HTERT RPE-1 (cell line): ENCODE data around the gene SELENOH.

Experiments used
- in situ Hi-C: fragments of 300-500 bp; cut with MboI; formaldehyde crosslinking; loops from 4 replicates; pipeline ENCODE4 v1.14.3; 2020; ENCODE audit warnings: low sequenced_read_pairs

SELENOH gene

DNA sequence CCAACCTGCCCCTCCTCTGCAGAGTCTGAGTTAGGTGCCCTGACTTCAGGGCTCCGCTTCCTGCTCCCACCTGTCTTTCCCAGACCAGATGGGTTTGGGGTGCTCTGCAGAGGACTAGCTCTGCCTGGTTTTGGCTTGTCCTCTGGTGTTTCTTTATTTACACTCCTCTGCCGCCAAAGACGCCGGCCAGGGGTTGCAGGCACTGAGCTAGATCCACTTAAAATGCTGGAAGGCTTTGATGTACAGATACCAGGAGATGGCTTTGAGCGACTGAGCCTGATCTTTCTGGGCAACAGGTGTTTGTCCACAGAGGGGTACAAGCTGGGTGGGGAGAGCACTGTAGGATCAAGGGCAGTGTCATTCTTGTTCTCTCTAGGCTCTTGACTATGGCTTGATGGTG is 3.9 kb downstream of the SELENOH start:
- in situ Hi-C loops = no loop called here

DNA sequence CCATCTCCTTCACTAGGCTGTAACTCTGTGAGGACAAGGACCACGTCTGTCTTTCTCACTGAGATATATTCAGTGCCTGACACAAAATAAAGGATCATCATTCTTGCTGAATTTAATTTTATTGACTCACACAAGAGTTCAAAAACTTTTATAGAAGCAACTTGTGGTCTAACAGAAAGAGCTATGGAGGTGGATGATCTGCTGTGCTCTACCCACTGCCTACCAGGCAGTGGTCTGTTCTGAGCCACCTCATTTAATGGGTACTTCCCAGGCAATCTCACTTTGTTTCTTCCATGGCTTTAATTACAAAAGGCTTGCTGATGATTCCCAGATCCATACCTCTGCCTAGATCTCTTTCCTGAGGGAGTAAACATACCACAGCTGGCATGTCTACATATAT is 5.6 kb downstream of the SELENOH start:
- in situ Hi-C loops = no loop called here

DNA sequence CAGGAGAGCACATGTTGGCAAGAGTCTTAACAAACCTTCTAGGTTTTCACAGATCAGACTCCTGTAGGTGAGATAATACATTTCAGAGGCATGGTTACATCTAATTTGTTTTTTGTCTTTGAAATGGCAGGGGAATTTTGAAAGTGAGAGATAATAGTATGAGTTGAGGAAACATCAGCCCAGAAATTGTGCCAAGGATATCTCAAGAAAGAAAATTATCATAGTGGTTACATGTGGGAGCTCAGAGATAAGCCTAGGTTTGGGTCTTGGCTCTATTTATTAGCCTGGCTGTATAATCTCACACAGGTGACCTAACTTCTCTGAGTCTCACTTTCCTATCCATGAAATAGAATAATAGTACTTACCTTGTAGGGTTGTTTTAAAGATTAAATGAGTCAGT is 9.9 kb downstream of the SELENOH start:
- in situ Hi-C loops = no loop called here

DNA sequence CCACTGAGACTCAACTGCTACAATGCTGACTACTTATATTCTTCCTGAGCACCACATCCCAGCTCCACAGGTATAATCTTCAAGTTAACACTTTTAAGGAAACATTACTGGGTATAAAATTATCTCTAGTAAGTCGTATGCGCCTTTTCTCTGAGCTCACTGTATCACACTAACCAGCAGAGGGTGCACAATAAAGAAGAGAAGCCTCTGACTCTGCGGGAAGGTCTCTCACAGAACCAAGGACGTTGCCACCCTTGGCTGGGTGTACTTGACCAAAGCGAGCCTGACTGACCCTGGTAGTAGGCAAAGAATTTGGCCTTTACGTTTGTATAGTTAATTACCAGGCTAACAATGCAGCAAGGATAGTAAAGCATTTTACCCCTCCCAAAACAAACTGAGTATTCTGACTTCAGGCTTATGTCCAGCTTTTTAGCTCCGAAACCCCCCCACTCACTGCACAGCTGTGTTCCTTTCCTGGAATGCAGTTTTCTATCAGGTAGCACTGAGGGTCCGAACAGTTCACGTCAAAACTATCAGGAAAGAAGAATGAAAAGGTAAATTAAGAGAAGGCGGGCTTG is 10.5 kb downstream of the SELENOH start, which contains the start of gene BTBD18:
BTBD18 (minus strand) TSS at position 144 of the 578 bp plus-strand sequence. CDS start 631 bp downstream, outside the sequence.
- in situ Hi-C loops = no loop called here

DNA sequence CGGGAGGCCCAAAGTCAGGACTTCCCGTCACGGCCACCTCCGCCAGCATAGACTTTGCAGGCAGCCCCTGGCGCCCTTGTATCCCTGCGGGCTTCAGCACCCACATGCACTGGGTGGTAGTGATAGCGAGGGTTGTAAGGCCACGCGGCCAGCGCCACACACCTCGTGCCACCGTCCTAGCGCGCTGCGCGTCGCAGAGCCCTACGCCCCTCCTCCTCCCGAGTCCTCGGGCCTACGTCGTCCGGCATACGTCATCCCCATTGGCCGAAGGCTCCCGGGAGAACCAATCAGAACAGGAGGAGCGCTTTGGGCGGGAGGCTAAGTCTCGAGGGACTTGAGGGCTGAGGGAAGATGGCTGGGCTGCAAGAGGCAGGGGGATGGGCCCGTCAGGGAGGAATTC is 11.7 kb downstream of the SELENOH start:
- in situ Hi-C loops = no loop called here

DNA sequence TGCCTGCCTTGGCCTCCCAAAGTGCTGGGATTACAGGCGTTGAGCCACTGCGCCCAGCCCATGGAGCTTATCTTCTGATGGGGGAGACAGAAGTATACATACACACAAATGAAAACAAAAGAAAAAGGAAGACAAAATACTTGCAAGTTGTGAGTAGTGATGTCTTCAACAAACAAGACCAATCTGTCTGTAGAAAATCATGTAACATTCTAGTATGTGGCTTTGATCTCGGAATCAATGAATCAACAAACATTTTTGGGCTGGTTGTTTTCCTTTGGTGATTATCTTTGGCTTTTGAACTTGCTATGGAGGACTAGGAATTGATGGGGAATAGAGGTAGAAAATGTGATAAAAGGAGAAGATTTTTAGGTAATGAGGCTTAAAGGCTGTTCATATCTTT is 16.9 kb downstream of the SELENOH start:
- in situ Hi-C loops = no loop called here

DNA sequence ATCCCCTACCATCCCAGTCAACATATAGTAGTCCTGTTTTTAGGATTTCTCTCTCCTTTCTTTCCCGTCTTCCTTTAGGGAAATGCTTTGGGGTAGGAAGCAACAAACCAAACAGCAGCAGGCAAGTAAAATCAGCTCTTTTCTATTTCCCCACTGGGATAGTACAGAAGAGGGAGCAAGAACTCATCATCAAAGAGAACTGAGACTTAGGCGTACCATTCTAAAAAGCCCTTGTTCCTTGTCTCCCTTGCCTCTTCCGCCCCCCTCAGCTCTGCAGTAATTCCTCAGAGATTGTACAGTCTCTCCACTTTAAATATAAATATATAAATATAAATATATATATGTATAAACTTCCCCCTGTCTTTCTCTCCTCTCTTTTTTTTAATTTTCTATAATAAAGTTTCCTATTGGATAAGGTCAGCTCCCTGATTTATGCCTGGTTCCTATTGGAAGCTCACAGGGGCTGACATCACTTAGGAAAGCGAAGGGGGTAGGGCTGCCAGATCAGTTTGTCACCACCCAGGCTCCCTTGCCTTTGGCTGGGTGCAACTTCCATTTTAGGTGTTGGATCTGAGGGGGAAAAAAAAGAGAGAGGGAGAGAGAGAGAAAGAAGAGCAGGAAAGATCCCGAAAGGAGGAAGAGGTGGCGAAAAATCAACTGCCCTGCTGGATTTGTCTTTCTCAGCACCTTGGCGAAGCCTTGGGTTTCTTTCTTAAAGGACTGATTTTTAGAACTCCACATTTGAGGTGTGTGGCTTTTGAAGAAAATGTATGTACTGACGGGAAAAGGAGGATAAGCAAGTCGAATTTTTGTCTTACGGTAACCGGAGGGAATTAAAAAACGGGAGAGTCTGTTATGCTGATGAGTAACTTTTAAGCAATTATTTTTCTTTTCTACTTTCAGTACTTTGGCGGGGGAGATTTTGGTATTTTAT is 20.3 kb downstream of the SELENOH start, which contains the start of gene CTNND1:
CTNND1 (plus strand) TSS at position 502 of the 934 bp plus-strand sequence. CDS start 29,677 bp downstream, outside the sequence.
- in situ Hi-C loops = no loop called here

DNA sequence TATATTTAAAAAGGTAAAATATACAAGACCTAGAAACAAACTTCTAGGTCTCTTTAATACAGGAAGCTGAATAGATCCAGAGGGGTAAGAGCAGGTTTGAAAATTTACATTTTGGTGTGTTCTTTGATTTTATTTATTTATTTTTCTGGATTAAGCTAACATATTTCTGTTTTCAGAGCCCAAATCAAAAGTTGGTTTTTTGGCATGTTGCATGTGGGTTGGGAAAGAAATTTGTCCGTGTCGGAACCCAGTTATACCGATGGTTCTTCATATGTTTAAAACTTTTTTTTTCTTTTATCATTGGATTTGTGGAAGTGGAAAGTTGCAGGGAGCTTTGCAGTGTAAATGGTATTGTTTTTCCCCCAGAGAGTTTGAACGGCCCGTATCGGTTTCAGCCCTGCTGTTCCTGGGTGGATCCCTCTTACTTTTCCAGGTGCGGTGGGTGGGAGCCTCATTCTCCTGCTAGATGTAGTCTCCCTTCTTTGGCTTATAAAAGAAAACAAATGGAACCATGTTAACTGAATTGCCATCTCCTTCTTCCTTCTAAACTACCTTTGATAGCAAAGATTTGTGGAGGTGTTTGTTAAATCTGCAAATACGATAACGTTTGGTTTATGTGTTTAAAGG is 21.1 kb downstream of the SELENOH start:
- in situ Hi-C loops = no loop called here

DNA sequence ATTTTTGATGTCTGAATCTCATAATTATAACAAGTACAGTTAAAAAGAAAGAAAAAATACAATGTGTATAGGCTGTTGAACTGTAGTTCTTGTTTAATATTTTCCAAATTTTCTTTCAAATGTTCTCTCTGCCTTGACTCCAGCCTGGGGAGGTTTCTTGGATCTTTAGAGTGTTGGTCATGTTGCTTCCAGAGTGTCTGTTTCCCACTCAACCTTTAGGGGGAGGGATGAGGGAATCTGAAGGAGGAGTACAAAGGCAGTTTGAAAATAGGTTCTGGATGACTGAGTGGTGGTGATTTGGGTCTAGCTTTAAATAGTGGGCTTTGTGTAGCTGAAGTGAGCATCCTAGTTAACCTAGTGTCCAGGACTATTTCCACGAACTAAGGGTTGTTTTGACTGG is 22.3 kb downstream of the SELENOH start:
- in situ Hi-C loops = no loop called here

DNA sequence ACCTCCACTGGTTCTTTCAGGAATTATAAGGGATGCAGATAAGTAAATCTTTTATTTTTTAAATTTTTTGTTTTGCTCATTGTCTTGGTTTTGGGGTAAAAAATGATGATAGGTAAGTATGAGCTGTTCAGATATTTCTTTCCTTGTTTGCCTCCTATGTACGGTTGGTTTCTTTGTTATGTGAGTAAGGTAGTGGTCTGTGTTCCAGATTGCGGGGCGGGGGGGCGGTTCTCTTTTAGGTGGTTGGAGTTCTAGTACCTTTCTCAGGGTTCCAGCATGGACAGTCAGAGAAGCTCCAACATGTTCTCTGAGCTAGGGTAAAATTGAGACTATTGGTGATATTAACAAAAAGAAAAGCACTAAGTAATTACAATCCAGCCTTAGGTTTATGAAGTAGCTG is 22.7 kb downstream of the SELENOH start:
- in situ Hi-C loops = no loop called here

DNA sequence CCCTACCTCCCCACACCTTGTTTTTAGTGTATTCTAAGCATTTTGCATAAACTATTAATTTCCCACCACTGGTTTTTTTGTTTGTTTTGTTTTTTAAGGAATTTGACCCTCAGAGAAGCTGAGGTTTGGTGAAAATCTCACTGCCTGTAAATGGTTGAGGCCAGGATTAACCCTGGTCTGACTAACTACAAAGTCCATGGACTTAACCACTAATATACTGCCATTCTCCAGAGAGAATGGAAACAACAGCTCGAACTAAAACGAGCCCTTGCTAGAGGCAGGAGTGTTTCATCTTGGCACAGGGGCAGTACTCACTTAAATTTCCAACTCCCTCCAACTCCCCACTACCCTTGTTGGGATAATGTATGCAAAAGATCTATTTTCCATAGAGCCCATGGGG is 23.3 kb downstream of the SELENOH start:
- in situ Hi-C loops = no loop called here

DNA sequence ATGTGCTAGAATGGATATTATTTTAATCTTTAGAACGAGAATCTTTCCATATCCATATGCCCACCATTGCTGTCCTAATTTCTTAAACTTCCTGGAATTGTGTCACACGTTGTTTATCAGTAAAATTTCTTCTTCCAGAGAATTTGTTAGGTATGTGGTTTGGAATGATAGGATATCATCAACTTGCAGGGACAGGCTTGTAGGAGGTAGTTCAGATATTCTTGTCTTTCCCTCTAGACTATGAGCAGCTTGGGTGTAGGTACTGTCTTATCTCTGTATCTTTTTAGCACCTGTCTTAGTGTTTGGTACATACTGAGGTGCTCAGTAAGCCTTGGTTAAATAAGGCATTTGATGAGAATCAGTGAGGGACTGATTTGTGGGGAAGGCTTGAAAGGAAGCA is 23.7 kb downstream of the SELENOH start:
- in situ Hi-C loops = no loop called here

DNA sequence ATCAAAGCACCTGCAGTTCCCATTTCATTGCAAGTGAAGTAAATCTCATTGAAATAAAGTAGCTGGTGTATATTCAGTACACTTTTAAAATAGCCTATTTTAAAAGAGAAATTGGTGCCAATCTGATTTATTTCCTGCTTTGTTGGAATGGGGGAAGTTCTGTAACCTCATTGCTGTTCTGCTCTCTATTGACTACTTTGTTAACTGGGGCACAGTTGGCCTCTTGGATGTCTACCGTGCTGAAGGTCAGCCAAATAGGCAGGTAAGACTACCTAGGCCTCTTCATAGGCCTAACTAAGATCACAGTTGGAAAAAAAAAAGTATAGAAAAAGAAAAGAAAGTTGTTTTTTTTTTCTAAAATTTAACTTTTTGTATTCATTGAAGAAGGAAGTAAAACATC is 29.5 kb downstream of the SELENOH start:
- in situ Hi-C loops = no loop called here

DNA sequence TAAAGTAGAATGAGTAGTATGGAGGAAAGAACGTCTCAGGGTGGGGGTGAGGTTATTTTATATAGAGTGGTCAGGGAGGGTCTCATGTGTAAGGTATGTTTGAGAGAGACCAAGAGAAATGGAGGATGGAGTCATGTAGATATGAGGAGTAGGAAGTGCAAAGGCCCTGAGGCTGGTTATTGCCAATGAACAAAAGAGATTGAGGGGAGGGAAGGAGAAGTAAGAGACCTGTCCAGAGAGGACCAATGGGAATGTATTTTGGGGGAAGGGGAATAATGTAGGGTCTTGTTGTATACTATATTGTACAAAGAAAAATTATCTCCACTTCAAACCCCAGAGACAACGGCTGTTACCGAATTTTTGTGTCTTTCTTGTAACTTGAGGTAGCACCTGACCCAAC is 30.1 kb downstream of the SELENOH start:
- in situ Hi-C loops = no loop called here

DNA sequence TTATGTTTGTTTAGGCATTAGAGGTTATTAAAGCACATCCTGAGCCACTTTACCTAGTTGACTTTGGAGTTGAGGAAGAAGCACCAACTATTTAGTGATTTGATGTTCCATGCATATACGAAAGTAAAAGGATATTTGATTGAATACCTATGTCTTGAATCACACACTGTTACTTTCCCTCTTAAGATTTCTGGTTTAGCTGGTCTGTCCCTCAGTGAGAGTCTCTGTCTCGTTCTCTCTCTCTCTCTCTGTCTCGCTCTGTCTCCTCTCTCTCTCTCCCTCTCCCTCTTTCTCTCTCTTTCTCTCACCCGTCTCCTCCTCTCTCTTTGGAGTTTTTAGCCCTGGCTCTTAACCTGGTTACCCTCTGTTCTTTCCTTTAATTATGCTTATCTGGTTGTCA is 31.3 kb downstream of the SELENOH start:
- in situ Hi-C loops = no loop called here

DNA sequence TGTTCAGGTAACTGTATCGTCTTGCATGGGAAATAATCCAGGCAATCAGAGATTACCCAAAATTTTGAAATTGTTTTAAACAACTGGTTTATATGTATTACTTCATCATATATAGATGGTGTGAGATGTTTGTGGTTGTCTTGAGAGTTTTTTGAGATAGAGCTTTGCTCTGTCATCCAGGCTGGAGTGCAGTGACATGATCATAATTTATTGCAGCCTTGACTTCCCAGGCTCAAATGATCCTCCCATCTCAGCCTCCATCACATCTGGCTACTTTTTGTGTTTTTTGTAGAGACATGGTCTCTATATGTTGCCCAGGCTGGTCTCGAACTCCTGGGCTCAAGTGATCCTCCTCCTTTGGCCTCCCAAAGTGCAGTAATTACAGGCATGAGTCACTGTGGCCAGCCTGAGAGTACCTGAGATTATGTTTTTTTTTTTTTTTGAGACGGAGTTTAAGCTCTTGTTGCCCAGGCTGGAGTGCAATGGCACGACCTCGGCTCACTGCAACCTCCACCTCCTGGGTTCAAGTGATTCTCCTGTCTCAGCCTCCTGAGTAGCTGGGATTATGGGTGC is 31.8 kb downstream of the SELENOH start:
- in situ Hi-C loops = no loop called here

DNA sequence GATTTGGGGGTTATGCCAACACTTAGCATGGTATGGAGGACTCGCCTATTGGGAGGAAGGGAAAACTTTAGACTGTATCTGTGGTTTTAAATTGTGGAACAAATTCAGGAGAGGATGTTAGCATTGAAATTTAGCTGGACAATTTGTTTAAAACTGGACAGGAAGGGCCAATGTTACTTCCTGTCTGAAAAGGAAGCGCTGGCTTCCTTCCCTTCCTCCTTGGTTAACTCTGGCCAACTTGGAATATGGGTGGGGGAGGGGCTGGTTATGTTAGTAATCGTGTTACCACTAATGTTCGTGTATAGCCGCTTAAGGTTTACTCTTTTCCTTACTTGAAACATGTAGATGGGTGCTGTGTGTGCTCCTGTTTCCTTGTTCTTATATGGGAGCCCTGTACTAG is 34.2 kb downstream of the SELENOH start:
- in situ Hi-C loops = no loop called here

DNA sequence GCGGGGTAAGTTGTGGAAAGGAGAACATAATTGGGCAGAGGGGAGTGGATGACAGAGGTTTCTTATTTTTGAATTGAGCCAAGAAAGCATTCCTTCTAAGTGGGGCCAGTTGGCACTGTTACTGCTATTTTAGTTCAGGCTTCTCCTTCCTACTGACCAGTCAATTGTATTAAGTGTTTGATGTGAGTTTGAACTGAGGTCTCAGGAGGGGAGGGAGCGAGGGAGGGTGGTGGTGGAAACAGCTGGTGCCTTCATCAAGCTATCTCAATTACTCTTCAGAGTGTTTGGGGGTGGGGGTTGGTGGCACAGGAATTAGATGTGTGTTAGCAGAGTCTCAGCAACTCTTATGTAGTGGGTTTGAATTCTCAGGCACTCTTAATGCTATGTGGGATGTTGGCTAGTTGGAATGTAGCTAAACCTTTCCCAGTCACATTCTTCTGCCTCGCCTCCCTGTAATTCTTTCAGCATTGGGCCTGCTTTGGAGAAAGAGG is 34.8 kb downstream of the SELENOH start:
- in situ Hi-C loops = no loop called here

DNA sequence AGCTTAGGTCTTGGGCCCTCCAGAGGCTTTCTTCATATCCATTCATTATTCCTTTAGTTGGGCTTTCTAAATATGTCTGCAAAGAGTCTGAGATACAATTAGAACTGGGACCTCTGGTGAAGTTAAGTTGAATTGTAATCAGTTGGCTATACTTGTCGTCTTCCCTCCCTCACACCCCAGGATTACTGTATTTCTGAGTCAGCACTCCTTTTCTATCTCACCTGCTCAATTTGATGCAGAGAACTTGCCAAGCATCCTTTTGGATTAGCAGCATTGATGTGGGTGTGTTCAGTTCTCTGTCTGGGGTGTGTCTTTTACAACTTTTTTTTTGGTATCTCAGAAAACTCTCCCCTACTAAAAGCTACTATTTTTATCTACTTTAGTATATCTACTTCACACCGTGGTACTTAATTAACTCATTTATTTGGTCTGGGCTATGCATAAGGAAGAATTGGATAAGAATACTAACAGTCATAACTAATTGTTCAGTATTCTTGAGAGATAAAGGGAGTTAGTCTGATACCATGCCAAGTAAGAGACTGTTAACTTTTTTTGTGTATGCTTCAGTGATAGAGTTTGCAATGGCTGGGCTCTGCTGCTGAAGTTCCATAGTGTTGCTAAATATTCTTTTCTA is 35.4 kb downstream of the SELENOH start:
- in situ Hi-C loops = no loop called here

DNA sequence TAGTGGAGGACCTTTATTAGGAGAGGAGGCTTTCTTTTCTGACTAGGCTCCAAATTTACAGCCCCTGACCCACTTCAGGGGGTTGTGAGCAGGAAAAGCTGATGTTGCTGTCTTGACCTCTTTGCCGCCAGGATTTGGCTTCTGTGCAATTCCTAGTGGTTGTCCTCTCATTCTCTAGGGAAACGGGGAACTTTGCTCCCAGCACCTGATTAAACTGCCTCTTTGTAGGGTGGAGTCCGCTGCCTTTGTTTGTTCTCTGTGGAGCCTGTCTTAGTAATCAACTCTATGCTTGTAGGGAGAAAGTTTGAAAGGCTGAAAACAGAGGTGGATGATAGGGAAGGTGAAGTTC is 36.7 kb downstream of the SELENOH start:
- in situ Hi-C loops = no loop called here
